ENCODE data around the gene MARVELD1.

Gene MARVELD1

DNA sequence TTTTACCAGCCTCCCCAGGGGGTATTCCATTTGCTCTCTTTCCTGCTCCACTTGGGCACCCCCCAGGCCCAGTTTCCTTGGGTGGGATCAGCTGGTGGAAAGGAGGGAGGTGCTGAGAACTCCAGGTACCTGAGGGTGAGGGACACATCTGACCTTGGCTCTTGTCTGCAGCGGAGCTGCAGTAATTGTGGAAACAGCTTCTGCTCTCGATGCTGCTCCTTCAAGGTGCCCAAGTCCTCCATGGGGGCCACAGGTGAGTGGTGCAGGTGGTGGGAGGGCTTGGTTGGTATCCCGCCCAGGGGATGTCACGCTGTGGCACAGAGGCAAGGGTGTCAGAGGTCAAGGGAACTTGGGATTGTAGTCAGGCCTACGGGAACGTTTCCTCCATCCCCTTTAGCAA, 43.9 kb downstream of the MARVELD1 start:
- Histone ChIP-seq H3K79me2 (ENCODE audit: control insufficient read depth, insufficient read depth, low read length, poor library complexity) (no peaks in the 10 kb centered on the region), H3K18ac (ENCODE audit: low read length) (no peak overlapping the region), H2AFZ (ENCODE audit: insufficient read depth, low read length, poor library complexity) (no peak overlapping the region), H3K4me1 (ENCODE audit: control insufficient read depth in 1 of 2, insufficient read depth in 2 of 2, low read length in 2 of 2) (no peaks in the 10 kb centered on the region), H3K23ac (ENCODE audit: low read length) (no peak overlapping the region), H4K12ac (ENCODE audit: low read depth, low read length) (no peak overlapping the region), H3K9ac (ENCODE audit: low read length) (no peak overlapping the region), H2BK120ac (ENCODE audit: insufficient read depth, low read length, poor library complexity) (no peak overlapping the region), H2AK5ac (ENCODE audit: low read length) (no peak overlapping the region), H2BK5ac (ENCODE audit: low read depth, low read length, poor library complexity) (no peak overlapping the region), H4K91ac (ENCODE audit: low read depth, low read length) (no peak overlapping the region), H4K8ac (ENCODE audit: low read depth, low read length) (no peak overlapping the region), H3K27me3 (ENCODE audit: insufficient read depth, low read length) (no peaks in the 10 kb centered on the region), H3K79me1 (ENCODE audit: low read length) (no peaks in the 10 kb centered on the region), H3K4ac (ENCODE audit: low read depth, low read length) (no peak overlapping the region), H3K14ac (ENCODE audit: low read length) (no peak overlapping the region), H3K36me3 (ENCODE audit: control insufficient read depth in 1 of 2, insufficient read depth in 2 of 2, low read length in 2 of 2) (peaks cover 75 to 79% of the 10 kb centered on the region in 2 experiments), H3K27ac (ENCODE audit: low read depth, low read length) (no peak overlapping the region), H3K4me2 (ENCODE audit: low read length) (no peak overlapping the region), H3K4me3 (ENCODE audit: low read depth, low read length) (no peak overlapping the region), H3K9me3 (ENCODE audit: insufficient read depth, low read depth, low read length) (no peaks in the 10 kb centered on the region), H2BK12ac (ENCODE audit: low read length) (no peak overlapping the region)
- WGBS (ENCODE audit: extremely low coverage, insufficient coverage, insufficient read length) = no CpG with 5 or more reads among the region's 6 CpGs
- no peak for DNase-seq

DNA sequence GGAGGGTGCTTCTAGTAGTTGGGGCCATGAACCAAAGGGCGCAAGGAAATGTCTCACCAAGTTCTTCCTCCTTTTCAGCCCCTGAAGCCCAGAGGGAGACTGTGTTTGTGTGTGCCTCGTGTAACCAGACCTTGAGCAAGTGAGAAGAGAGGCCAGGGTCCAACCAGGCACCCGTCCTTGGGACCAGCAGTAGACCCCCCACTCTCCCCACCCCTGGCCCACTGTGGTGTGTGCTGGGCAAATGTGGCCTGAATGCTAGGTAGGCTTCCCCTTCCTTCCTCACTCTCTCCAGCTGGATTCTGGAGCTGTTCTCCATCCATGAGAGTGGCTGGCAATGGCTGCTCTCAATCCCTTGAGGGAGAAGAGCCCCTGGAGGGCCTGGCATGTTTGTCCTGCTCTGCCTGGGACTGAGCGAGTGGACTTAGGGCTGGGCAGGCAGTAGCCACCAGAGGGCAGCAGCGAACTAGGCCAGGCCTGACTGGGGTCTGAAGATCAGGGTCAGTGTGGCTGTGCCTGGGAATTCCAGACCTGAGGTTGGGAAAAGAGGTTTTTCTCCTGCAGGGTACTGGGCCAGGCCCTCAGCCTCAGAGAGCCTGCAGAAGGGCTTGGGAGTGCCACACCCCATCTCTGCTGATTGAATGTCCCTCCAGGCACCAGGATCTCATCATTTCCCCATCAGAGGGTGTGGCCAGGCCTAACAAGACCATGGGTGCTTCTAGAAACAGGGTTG, 45.8 kb downstream of the MARVELD1 start:
- Histone ChIP-seq H3K79me2 (ENCODE audit: control insufficient read depth, insufficient read depth, low read length, poor library complexity) (no peaks in the 10 kb centered on the region), H3K9ac (ENCODE audit: low read length) (no peak overlapping the region), H2AK5ac (ENCODE audit: low read length) (no peak overlapping the region), H2BK12ac (ENCODE audit: low read length) (no peak overlapping the region), H3K27me3 (ENCODE audit: insufficient read depth, low read length) (no peaks in the 10 kb centered on the region), H2AFZ (ENCODE audit: insufficient read depth, low read length, poor library complexity) (no peak overlapping the region), H2BK120ac (ENCODE audit: insufficient read depth, low read length, poor library complexity) (no peak overlapping the region), H2BK5ac (ENCODE audit: low read depth, low read length, poor library complexity) (no peak overlapping the region), H3K36me3 (ENCODE audit: control insufficient read depth in 1 of 2, insufficient read depth in 2 of 2, low read length in 2 of 2) (peaks cover 60 to 71% of the 10 kb centered on the region in 2 experiments), H4K8ac (ENCODE audit: low read depth, low read length) (no peak overlapping the region), H3K9me3 (ENCODE audit: insufficient read depth, low read depth, low read length) (no peaks in the 10 kb centered on the region), H3K27ac (ENCODE audit: low read depth, low read length) (no peak overlapping the region), H4K12ac (ENCODE audit: low read depth, low read length) (no peak overlapping the region), H3K23ac (ENCODE audit: low read length) (no peak overlapping the region), H3K79me1 (ENCODE audit: low read length) (no peaks in the 10 kb centered on the region), H3K4me2 (ENCODE audit: low read length) (no peak overlapping the region), H3K4me3 (ENCODE audit: low read depth, low read length) (no peak overlapping the region), H3K14ac (ENCODE audit: low read length) (no peak overlapping the region), H3K18ac (ENCODE audit: low read length) (no peak overlapping the region), H4K91ac (ENCODE audit: low read depth, low read length) (no peak overlapping the region), H3K4ac (ENCODE audit: low read depth, low read length) (no peak overlapping the region), H3K4me1 (ENCODE audit: control insufficient read depth in 1 of 2, insufficient read depth in 2 of 2, low read length in 2 of 2) (no peaks in the 10 kb centered on the region)
- peak; percentile 63 to 73 for DNase-seq
- no CpG with 5 or more reads among the region's 5 CpGs for WGBS (ENCODE audit: extremely low coverage, insufficient coverage, insufficient read length)

DNA sequence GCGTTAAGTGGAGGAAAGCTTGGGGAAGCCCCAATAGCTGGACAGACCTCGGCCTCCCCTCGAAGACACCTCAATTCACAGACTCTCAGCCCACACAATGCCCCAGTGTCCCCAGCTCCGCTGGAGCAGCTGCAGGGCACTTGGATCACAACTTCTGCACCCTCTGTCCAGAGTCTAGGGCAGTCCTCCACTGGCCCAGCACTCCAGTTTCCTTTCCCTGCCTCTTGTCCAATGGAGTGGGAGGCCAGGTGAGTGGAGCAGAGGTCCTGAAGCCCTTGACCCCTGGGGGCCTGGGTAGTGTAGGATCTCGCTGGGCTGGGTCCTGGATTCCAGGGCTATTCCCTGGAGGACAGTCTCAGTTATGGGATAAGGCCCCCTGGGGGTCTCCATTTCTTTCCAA, 46.4 kb downstream of the MARVELD1 start:
- no CpG with 5 or more reads among the region's 5 CpGs for WGBS (ENCODE audit: extremely low coverage, insufficient coverage, insufficient read length)

DNA sequence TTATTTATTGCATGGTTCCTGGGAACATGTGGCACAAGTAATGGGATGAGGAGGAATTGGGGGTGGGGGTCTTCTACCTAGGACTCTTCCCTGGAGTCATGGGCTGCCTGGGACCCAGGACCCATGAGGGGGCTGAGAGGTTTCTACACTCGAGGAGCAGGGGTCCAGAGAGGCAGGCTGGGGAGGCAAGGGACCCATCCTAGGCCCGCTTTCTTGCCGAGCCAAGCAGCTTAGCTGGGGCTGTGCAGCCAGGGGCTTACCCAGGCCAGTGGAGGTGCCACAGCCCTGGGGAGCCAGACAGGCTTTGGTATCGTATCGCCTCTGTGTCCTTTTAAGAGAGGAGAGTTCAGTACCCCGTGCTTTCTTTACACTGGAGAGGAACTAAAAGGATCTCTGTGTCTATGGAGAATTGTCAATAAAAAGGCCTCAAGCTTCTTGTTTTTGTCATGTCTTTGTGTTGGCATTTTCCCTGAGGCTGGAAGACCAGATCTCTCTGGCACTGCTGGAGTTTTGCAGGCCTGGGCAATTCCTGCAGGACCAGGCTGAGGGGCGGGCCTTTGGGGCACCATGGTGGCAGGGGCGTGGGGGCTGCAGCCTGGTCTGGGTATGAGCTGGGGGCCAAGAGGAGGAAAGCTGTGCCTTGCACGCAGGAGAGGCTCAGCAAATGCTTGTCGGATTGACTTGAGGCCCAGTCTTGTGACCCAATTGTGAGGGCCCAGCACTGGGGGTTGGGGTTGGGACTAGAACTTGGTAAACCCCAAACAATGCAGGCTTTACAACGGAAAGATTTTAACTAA, 47.1 kb downstream of the MARVELD1 start:
- Histone ChIP-seq H3K18ac (ENCODE audit: low read length) (no peak overlapping the region), H3K79me2 (ENCODE audit: control insufficient read depth, insufficient read depth, low read length, poor library complexity) (no peaks in the 10 kb centered on the region), H3K14ac (ENCODE audit: low read length) (no peak overlapping the region), H4K12ac (ENCODE audit: low read depth, low read length) (no peak overlapping the region), H3K4me1 (ENCODE audit: control insufficient read depth in 1 of 2, insufficient read depth in 2 of 2, low read length in 2 of 2) (no peaks in the 10 kb centered on the region), H3K4me3 (ENCODE audit: low read depth, low read length) (no peak overlapping the region), H3K9me3 (ENCODE audit: insufficient read depth, low read depth, low read length) (no peaks in the 10 kb centered on the region), H2BK5ac (ENCODE audit: low read depth, low read length, poor library complexity) (no peak overlapping the region), H3K27me3 (ENCODE audit: insufficient read depth, low read length) (no peaks in the 10 kb centered on the region), H3K4me2 (ENCODE audit: low read length) (no peak overlapping the region), H2BK12ac (ENCODE audit: low read length) (no peak overlapping the region), H3K79me1 (ENCODE audit: low read length) (no peaks in the 10 kb centered on the region), H3K27ac (ENCODE audit: low read depth, low read length) (no peak overlapping the region), H3K9ac (ENCODE audit: low read length) (no peak overlapping the region), H4K91ac (ENCODE audit: low read depth, low read length) (no peak overlapping the region), H3K23ac (ENCODE audit: low read length) (no peak overlapping the region), H2BK120ac (ENCODE audit: insufficient read depth, low read length, poor library complexity) (no peak overlapping the region), H2AFZ (ENCODE audit: insufficient read depth, low read length, poor library complexity) (no peak overlapping the region), H3K4ac (ENCODE audit: low read depth, low read length) (no peak overlapping the region), H4K8ac (ENCODE audit: low read depth, low read length) (no peak overlapping the region), H2AK5ac (ENCODE audit: low read length) (no peak overlapping the region), H3K36me3 (ENCODE audit: control insufficient read depth in 1 of 2, insufficient read depth in 2 of 2, low read length in 2 of 2) (peaks cover 51 to 59% of the 10 kb centered on the region in 2 experiments)
- no peak for DNase-seq
- no CpG with 5 or more reads among the region's 11 CpGs for WGBS (ENCODE audit: extremely low coverage, insufficient coverage, insufficient read length)

More for the DNA sequence above, 46.4 kb downstream of the MARVELD1 start:
- H3K23ac ChIP-seq (ENCODE audit: low read length) = no peak overlapping the region
- H3K79me2 ChIP-seq (ENCODE audit: control insufficient read depth, insufficient read depth, low read length, poor library complexity) = no peaks in the 10 kb centered on the region
- H4K12ac ChIP-seq (ENCODE audit: low read depth, low read length) = no peak overlapping the region
- H2BK5ac ChIP-seq (ENCODE audit: low read depth, low read length, poor library complexity) = no peak overlapping the region
- H3K18ac ChIP-seq (ENCODE audit: low read length) = no peak overlapping the region
- no peak overlapping the region for H3K9ac ChIP-seq (ENCODE audit: low read length)
- H2BK120ac ChIP-seq (ENCODE audit: insufficient read depth, low read length, poor library complexity) = no peak overlapping the region
- no peak overlapping the region for H3K4me2 ChIP-seq (ENCODE audit: low read length)
- no peak overlapping the region for H3K4ac ChIP-seq (ENCODE audit: low read depth, low read length)
- H2AK5ac ChIP-seq (ENCODE audit: low read length) = no peak overlapping the region
- H3K79me1 ChIP-seq (ENCODE audit: low read length) = no peaks in the 10 kb centered on the region
- H3K27me3 ChIP-seq (ENCODE audit: insufficient read depth, low read length) = no peaks in the 10 kb centered on the region
- no peak overlapping the region for H2BK12ac ChIP-seq (ENCODE audit: low read length)
- no peak overlapping the region for H4K91ac ChIP-seq (ENCODE audit: low read depth, low read length)
- no peaks in the 10 kb centered on the region for H3K9me3 ChIP-seq (ENCODE audit: insufficient read depth, low read depth, low read length)
- H3K36me3 ChIP-seq (ENCODE audit: control insufficient read depth in 1 of 2, insufficient read depth in 2 of 2, low read length in 2 of 2) = peaks cover 57 to 65% of the 10 kb centered on the region in 2 experiments
- H3K27ac ChIP-seq (ENCODE audit: low read depth, low read length) = no peak overlapping the region
- H3K14ac ChIP-seq (ENCODE audit: low read length) = no peak overlapping the region
- DNase-seq = no peak
- H2AFZ ChIP-seq (ENCODE audit: insufficient read depth, low read length, poor library complexity) = no peak overlapping the region
- H3K4me1 ChIP-seq (ENCODE audit: control insufficient read depth in 1 of 2, insufficient read depth in 2 of 2, low read length in 2 of 2) = no peaks in the 10 kb centered on the region
- H3K4me3 ChIP-seq (ENCODE audit: low read depth, low read length) = no peak overlapping the region
- H4K8ac ChIP-seq (ENCODE audit: low read depth, low read length) = no peak overlapping the region

Measured in trophoblast cell (in vitro differentiated cells and primary cell).